Prostate gland (tissue), 2 donors: Measurements from ENCODE around the gene FGGY.

Source experiments
- POLR2A ChIP-seq: fragments of 450-650 bp; IDR thresholded peaks from one replicate; pipeline ENCODE4 v1.6.1; 2016; ENCODE audit warnings: antibody characterized with exemption, mild to moderate bottlenecking
- POLR2AphosphoS5 ChIP-seq: sonication (generic); formaldehyde crosslinking; IDR thresholded peaks from one replicate; pipeline ENCODE4 v1.6.1; 2017; ENCODE audit warnings: antibody characterized with exemption
- TF ChIP-seq, protein P1 (sequence below), 4 experiments: fragments of 200-600 bp in 2 of 4; fragments of 450-650 bp in 2 of 4; sonication (generic) in 2 of 4; IDR thresholded peaks; 1 replicate in 3 of 4; 2 replicates in 1 of 4; pipeline ENCODE4 v1.5.1; 2016 to 2019; ENCODE audit warnings: antibody characterized with exemption in 4 of 4, mild to moderate bottlenecking in 2 of 4, moderate library complexity in 2 of 4

DNA sequence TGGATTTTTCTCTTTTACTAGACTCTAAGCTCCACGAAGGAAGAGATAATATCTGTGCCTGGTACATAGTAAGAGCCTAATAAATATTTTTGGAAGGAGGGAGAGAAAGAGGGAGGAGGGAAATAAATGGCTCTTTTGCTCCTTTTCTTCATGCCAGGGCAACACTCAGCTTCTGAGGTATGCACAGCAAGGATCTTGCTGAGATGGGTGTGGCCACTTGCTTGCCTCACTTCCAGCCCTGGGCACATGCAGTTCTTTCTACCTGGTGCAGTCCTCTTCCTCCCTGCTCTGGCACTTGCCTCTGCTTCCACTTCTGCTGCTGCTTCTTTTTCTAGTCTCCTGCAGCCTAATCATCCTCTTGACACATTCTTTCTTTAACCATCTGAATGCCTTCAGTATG lies 148.1 kb downstream of the FGGY start:
- TF ChIP-seq POLR2AphosphoS5: peak; percentile 83
- TF ChIP-seq, protein P1, sequence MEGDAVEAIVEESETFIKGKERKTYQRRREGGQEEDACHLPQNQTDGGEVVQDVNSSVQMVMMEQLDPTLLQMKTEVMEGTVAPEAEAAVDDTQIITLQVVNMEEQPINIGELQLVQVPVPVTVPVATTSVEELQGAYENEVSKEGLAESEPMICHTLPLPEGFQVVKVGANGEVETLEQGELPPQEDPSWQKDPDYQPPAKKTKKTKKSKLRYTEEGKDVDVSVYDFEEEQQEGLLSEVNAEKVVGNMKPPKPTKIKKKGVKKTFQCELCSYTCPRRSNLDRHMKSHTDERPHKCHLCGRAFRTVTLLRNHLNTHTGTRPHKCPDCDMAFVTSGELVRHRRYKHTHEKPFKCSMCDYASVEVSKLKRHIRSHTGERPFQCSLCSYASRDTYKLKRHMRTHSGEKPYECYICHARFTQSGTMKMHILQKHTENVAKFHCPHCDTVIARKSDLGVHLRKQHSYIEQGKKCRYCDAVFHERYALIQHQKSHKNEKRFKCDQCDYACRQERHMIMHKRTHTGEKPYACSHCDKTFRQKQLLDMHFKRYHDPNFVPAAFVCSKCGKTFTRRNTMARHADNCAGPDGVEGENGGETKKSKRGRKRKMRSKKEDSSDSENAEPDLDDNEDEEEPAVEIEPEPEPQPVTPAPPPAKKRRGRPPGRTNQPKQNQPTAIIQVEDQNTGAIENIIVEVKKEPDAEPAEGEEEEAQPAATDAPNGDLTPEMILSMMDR (IDR thresholded peaks at IDR 0.05): no peak
- no peak for TF ChIP-seq POLR2A
